Measurements from ENCODE around the gene DLL4.
"Not testable (repeated sequence)": the region's sequence is repeated elsewhere in the genome, so short reads cannot be mapped to it uniquely, and the experiment has no call there.

Gene DLL4

GRCh38 chr15:40959331-40960141 is 30.4 kb downstream of the DLL4 start:
- no peak for TF ChIP-seq ELF4 (IDR thresholded peaks at IDR 0.05)
- no peak for TF ChIP-seq CTBP1 (IDR thresholded peaks at IDR 0.05; ENCODE audit: borderline replicate concordance)
- TF ChIP-seq L3MBTL2 (conservative IDR thresholded peaks at IDR 0.05) = no peak
- TF ChIP-seq FOXA1 (IDR thresholded peaks at IDR 0.05) = no peak
- no peak for TF ChIP-seq TARDBP (IDR thresholded peaks at IDR 0.05)
- TF ChIP-seq, protein P1, sequence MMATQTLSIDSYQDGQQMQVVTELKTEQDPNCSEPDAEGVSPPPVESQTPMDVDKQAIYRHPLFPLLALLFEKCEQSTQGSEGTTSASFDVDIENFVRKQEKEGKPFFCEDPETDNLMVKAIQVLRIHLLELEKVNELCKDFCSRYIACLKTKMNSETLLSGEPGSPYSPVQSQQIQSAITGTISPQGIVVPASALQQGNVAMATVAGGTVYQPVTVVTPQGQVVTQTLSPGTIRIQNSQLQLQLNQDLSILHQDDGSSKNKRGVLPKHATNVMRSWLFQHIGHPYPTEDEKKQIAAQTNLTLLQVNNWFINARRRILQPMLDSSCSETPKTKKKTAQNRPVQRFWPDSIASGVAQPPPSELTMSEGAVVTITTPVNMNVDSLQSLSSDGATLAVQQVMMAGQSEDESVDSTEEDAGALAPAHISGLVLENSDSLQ (IDR thresholded peaks at IDR 0.05) = no peak
- TF ChIP-seq FOXM1 (IDR thresholded peaks at IDR 0.05; ENCODE audit: borderline replicate concordance) = no peak
- no peak for TF ChIP-seq HDGF (IDR thresholded peaks at IDR 0.05; ENCODE audit: borderline replicate concordance)
- TF ChIP-seq ARNT (IDR thresholded peaks at IDR 0.05) = no peak
- TF ChIP-seq FOXK2 (IDR thresholded peaks at IDR 0.05) = no peak
- no peak for TF ChIP-seq SP1 (IDR thresholded peaks at IDR 0.05)
- no peak for TF ChIP-seq NFRKB (IDR thresholded peaks at IDR 0.05)
- no peak for TF ChIP-seq SUZ12 (IDR thresholded peaks at IDR 0.05)
- TF ChIP-seq ZNF384 (IDR thresholded peaks at IDR 0.05) = no peak
- no peak for TF ChIP-seq LEF1 (IDR thresholded peaks at IDR 0.05; ENCODE audit: borderline replicate concordance)
- no peak for TF ChIP-seq BHLHE40 (IDR thresholded peaks at IDR 0.05; ENCODE audit: borderline replicate concordance)
- CTCF ChIA-PET = no interaction called here
- POLR2A ChIA-PET = no interaction called here
- DNase-seq (ENCODE audit: extremely low spot score) = no peak

DNA sequence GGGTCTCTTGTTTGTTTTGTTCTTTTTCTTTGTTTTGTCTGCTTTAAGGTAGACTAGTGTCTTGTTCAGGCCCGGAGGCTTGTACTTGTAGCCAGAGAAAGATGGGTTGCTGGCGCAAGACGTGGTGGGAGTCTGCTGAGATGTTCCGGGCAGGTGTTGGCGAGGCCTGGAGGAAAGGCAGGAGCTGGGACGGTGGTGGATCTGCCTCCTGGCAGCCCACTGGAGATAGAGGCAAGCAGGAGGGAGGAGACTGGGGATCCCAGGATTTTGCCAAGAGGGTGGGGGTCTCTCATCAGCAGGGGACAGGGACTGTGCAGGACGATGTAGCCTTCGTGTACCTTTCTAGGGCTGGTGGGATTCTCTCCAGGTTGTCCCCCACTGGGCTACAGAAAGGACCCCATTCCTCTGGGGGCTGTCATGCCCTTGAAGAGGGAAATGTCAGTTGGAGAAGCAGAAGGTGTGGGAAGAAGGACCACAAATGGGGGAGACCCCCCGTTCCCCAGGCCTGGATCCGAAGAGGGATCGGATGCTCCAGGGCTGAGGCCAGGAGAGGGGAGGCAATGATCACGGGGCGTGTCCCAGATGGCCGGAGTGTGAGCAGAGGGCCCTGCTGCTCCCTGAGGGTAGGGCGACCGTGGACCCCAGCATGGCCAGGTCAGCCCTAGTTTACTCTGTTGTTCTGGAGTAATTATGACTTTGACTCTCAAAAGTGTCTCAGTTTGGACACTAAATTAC is 31.2 kb downstream of the DLL4 start:
- ChIA-PET POLR2A (no interaction called here), CTCF (no interaction called here)
- no peak for DNase-seq (ENCODE audit: extremely low spot score)
- no peak for TF ChIP-seq SUZ12 (IDR thresholded peaks at IDR 0.05)
- TF ChIP-seq ARNT (IDR thresholded peaks at IDR 0.05) = no peak
- TF ChIP-seq L3MBTL2 (conservative IDR thresholded peaks at IDR 0.05) = no peak
- no peak for TF ChIP-seq SP1 (IDR thresholded peaks at IDR 0.05)
- no peak for TF ChIP-seq NFRKB (IDR thresholded peaks at IDR 0.05)
- no peak for TF ChIP-seq FOXK2 (IDR thresholded peaks at IDR 0.05)
- TF ChIP-seq HDGF (IDR thresholded peaks at IDR 0.05; ENCODE audit: borderline replicate concordance) = no peak
- TF ChIP-seq CTBP1 (IDR thresholded peaks at IDR 0.05; ENCODE audit: borderline replicate concordance) = no peak

- ChIA-PET POLR2A (interaction anchor here (1.7 kb wide), 1 partner anchor 14 kb away, joined by 5 read pairs; no protein-coding TSS in a partner anchor), CTCF (no interaction called here)
- TF ChIP-seq TARDBP (IDR thresholded peaks at IDR 0.05) (no peak), ARNT (IDR thresholded peaks at IDR 0.05) (no peak), HDGF (IDR thresholded peaks at IDR 0.05; ENCODE audit: borderline replicate concordance) (no peak), SP1 (IDR thresholded peaks at IDR 0.05) (no peak), FOXK2 (IDR thresholded peaks at IDR 0.05) (no peak)
- TF ChIP-seq, protein P1 (IDR thresholded peaks at IDR 0.05) = no peak
- no peak for DNase-seq (ENCODE audit: extremely low spot score)
These were observed 31.8 kb downstream of the DLL4 start for GRCh38 chr15:40960925-40961324.

DNA sequence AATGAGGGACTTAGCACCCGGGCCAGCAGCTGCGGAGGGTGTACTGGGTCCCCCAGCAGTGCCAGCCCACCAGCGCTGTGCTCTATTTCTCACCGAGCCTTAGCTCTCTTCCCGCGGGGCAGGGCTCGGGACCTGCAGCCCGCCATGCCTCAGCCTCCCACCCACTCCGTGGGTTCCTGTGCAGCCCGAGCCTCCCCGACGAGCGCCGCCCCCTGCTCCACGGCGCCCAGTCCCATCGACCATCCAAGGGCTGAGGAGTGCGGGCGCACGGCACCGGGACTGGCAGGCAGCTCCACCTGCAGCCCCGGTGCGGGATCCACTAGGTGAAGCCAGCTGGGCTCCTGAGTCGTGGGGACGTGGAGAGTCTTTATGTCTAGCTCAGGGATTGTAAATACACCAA is 32.6 kb downstream of the DLL4 start:
- POLR2A ChIA-PET = interaction anchor here (1.7 to 5.1 kb wide), 2 partner anchors 8 to 14 kb away, joined by 5 to 85 read pairs; partner anchors contain the start of gene CHAC1
- DNase-seq (ENCODE audit: extremely low spot score); CTCF ChIA-PET: not testable (repeated sequence)

GRCh38 chr15:40962317-40962716 is 33.2 kb downstream of the DLL4 start:
- ChIA-PET POLR2A (interaction anchor here (1.7 to 5.1 kb wide), 2 partner anchors 9 to 13 kb away, joined by 5 to 85 read pairs; partner anchors contain the start of gene CHAC1), CTCF (interaction anchor here (0.8 kb wide), 1 partner anchor 32 kb away, joined by 3 read pairs; no protein-coding TSS in a partner anchor)
- DNase-seq (ENCODE audit: extremely low spot score) = not testable (repeated sequence)

DNA sequence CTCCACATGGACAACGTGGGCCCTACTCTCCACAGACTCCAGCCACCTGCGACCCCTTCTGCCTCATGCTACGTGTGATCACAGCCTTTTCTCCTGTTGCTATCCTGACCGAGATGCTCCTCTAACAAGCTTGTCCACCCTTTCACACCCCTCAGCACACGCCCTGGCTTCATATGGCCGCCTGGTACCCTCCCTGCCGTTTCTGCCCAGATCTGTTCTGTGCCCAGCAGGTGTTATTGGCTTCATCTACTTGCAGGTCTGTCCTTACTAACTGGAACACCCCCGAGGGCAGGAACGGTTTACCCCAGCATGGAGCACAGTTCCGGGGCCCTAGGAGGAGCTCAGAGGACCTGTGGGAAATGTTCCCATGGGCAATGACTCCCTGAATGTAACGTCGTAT is 34.1 kb downstream of the DLL4 start:
- DNase-seq (ENCODE audit: extremely low spot score) = no peak
- no peak for TF ChIP-seq FOXM1 (IDR thresholded peaks at IDR 0.05; ENCODE audit: borderline replicate concordance)
- no peak for TF ChIP-seq FOXK2 (IDR thresholded peaks at IDR 0.05)
- TF ChIP-seq ZNF384 (IDR thresholded peaks at IDR 0.05) = no peak
- no peak for TF ChIP-seq CTBP1 (IDR thresholded peaks at IDR 0.05; ENCODE audit: borderline replicate concordance)
- TF ChIP-seq SP1 (IDR thresholded peaks at IDR 0.05) = no peak
- TF ChIP-seq ARNT (IDR thresholded peaks at IDR 0.05) = no peak
- no peak for TF ChIP-seq L3MBTL2 (conservative IDR thresholded peaks at IDR 0.05)
- no peak for TF ChIP-seq BHLHE40 (IDR thresholded peaks at IDR 0.05; ENCODE audit: borderline replicate concordance)
- TF ChIP-seq NFRKB (IDR thresholded peaks at IDR 0.05) = no peak
- TF ChIP-seq ELF4 (IDR thresholded peaks at IDR 0.05) = no peak
- TF ChIP-seq LEF1 (IDR thresholded peaks at IDR 0.05; ENCODE audit: borderline replicate concordance) = no peak
- no peak for TF ChIP-seq SUZ12 (IDR thresholded peaks at IDR 0.05)
- TF ChIP-seq HDGF (IDR thresholded peaks at IDR 0.05; ENCODE audit: borderline replicate concordance) = no peak
- TF ChIP-seq, protein P1 (IDR thresholded peaks at IDR 0.05) = no peak
- no peak for TF ChIP-seq TARDBP (IDR thresholded peaks at IDR 0.05)
- TF ChIP-seq FOXA1 (IDR thresholded peaks at IDR 0.05) = no peak
- CTCF ChIA-PET = interaction anchor here (0.8 kb wide), 1 partner anchor 32 kb away, joined by 3 read pairs; no protein-coding TSS in a partner anchor
- POLR2A ChIA-PET = interaction anchor here (5.1 kb wide), 1 partner anchor 10 kb away, joined by 85 read pairs; the partner anchor contains the start of gene CHAC1
